HepG2 (cell line): ENCODE measurements around the gene RFX6. TPM values are rescaled to one million over a fixed set of nuclear protein-coding genes. Genes with fewer than 3 reads are reported as not detected.
A peak's percentile ranks its signal among the peaks of the same experiment; 100 is the strongest.

Experiments
- CERS6 ChIP-seq: sonication (generic); formaldehyde crosslinking; IDR thresholded peaks from 2 replicates; pipeline ENCODE4 v1.5.0; 2020; ENCODE audit warnings: missing genetic modification reagents
- MAFK ChIP-seq, 2 experiments: IDR thresholded peaks in 1 of 2; conservative IDR thresholded peaks in 1 of 2; 2 replicates each; pipeline ENCODE4 v1.6.1; 2011; ENCODE audit warnings: improper control_type of control experiment in 2 of 2, low read length in 2 of 2
- REST ChIP-seq, 2 experiments: IDR thresholded peaks; 2 replicates each; pipeline ENCODE4 v1.6.1; 2011 to 2012; ENCODE audit warnings: low read length in 2 of 2, borderline replicate concordance in 1 of 2, low read depth in 1 of 2, mild to moderate bottlenecking in 1 of 2, moderate library complexity in 1 of 2
- ZHX1 ChIP-seq: sonication (generic); formaldehyde crosslinking; IDR thresholded peaks from 2 replicates; pipeline ENCODE4 v1.8.1; 2022; ENCODE audit warnings: low read depth, mild to moderate bottlenecking, missing genetic modification reagents
- ZNF430 ChIP-seq: sonication (generic); formaldehyde crosslinking; IDR thresholded peaks from 2 replicates; pipeline ENCODE4 v1.9.0; 2021; ENCODE audit warnings: mild to moderate bottlenecking, missing genetic modification reagents
- polyA plus RNA-seq, 8 experiments: library from polyadenylated mRNA; depleted of rRNA in 3 of 8; stranded (reverse) in 7 of 8; unstranded in 1 of 8; fragments of >200 nt; fragmentation: Illumina TruSeq in 4 of 8; extraction: Trizol in 4 of 8; gene quantifications; 2 replicates each; pipeline versions ENCODE4 v1.2.1 to v1.2.3, GENCODE V29; 2011 to 2016; ENCODE audit warnings: low read depth in 4 of 8, missing spikeins in 1 of 8, mixed read lengths in 1 of 8; ENCODE audit not compliant: insufficient read depth in 1 of 8
- total RNA-seq, 5 experiments: library from RNA; depleted of rRNA; stranded (reverse); fragments of >200 nt; fragmentation: Illumina TruSeq; extraction: Trizol; gene quantifications; 2 replicates each; pipeline ENCODE4 v1.2.3, GENCODE V29; 2016; ENCODE audit warnings: low read depth in 1 of 5

RFX6 gene
- total and polyA plus RNA-seq, 2 of the 13 experiments (the other 11 are each of a cell fraction or from before 2014, with no cell fraction given) = 0.04 TPM; not detected in 1

GRCh38 chr6:116888732-116889360 lies 11.8 kb downstream of the RFX6 start (continued):
- TF ChIP-seq ZHX1 (no peak), MAFK (conservative IDR thresholded peaks at IDR 0.05 in 1 of 2, IDR thresholded peaks at IDR 0.05 in 1 of 2; ENCODE audit: low read length in 2 of 2) (peak; percentile 16 to 77; a peak in 2 of 4 replicates), ZNF430 (CRISPR knock-in tag) (no peak), CERS6 (CRISPR knock-in tag) (no peak), REST (IDR thresholded peaks at IDR 0.05; ENCODE audit: borderline replicate concordance in 1 of 2, low read depth in 1 of 2, low read length in 2 of 2) (no peak)
